DMS79 (cell line): ENCODE results near the gene IKZF2.

Experiments
- DNase-seq: peaks from one replicate; lab custom pipeline; 2025; lab: John Stamatoyannopoulos, UW

Gene IKZF2

DNA sequence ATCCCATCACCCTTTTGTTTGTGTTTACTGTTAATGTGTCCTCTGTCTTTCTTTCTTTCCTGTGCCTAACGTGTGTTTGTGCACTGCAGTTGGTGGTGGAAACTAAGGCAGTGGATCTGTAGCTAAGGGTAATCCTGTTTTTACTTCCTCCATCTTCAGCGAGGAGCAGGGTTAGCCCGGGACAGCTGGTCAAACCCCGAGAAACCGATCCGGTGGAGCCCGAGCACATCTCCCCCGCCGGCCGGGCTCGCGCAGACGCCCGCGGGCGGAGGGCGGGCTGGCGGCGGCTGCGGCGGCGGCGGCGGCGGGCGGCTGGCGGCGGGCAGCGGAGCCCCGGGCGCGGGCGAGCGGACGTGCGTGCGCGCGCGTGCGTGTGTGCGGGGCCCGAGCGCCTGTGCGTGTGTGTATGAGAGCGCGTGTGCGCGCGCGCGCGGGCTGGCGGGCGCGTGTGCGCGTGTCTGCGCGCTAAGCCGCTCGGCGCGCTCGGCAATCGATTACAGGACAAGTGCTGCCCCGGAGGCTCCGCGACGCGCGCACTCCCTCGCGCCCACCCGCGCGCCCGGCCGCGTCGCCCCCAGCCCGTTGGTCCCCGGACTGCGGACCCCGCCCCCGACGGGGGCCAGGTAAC is at the start of gene IKZF2:
Gene IKZF2, minus strand, starts transcription at position 176 of the 628 bp plus-strand sequence. CDS start 2,983 bp downstream, outside the sequence.
- DNase-seq: peak; percentile 45

- no peak for DNase-seq
Measured at GRCh38 chr2:213199871-213200270, 48.5 kb upstream of the IKZF2 start.

DNA sequence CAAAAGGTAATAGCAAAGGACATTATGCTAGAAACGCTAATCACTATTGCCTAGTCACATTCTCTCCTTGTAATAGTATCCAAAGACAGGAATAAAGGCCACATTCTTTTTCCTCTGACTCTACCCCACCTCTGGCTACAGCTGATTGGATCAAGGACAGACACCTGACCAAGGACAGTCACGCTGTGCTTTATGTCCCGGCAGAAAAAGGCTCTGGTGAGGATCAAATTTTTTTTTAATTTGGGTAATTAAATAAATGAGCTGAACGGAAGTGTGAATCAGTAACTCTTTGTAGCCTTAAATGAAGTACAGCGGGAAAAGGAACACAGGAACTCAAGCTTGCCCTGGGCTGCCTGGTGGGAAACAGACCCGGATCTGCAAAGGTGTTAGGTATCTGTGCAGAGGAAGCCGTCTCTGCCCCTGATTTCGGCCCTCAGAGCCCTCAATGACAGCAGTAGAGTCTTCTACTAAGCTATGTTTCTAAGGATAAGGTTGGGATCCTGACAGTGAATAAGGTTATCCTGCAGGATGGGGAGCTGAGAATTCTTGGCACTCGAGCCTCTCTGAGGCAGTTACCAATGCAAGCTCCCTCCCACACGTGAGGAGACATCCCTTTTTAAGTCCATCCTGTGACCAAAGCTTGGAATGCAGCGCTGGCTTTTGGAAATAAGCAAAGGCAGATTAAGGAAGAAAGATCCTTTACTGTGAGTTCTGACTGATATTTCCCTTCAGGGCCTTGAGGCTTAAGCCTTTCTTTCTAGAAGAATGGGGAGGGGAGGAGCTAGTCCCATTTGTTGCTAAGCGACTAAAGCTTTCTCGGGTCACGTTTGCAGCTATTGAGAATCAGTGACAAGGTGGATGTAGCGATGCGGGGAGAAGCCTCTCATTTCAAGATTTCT is 37.8 kb upstream of the IKZF2 start:
- peak; percentile 1 for DNase-seq

- no peak for DNase-seq
Measured at GRCh38 chr2:213188533-213188867, 37.1 kb upstream of the IKZF2 start.

- DNase-seq: no peak
Measured at GRCh38 chr2:213187833-213188532, 36.6 kb upstream of the IKZF2 start.

GRCh38 chr2:213187386-213187785 is 36.0 kb upstream of the IKZF2 start:
- DNase-seq: no peak

DNA sequence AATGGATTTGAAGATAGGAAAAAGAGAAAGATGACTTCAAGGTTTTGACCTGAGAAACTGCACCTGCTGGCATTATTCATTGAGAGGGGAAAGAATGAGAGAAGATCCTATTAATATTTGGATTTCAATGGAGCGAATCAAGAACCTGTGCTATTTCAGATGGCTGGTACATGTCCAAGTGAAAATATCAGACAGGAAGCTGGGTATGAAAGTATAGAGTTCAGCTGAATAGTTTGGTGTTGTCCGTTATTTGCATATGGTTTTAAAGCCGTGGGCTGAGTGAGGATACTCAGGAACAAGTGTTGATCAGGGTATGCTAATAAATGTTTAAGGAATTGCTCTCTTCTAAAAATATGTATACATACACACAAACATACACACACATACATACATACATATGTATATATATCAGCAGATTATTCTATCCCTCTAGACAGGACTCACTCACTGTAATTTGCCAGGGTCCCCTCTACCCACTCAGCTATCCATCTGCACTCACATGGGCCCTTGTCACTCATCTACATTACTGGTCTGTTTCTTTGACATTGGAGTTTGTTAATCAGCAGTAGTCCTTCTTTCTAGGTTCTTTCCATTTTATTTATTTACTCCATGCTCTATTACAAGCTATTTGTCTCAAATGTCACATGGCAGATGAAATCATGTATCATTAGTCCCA is 33.9 kb upstream of the IKZF2 start:
- DNase-seq: no peak

GRCh38 chr2:213181712-213182111 is 30.3 kb upstream of the IKZF2 start:
- DNase-seq: no peak

DNA sequence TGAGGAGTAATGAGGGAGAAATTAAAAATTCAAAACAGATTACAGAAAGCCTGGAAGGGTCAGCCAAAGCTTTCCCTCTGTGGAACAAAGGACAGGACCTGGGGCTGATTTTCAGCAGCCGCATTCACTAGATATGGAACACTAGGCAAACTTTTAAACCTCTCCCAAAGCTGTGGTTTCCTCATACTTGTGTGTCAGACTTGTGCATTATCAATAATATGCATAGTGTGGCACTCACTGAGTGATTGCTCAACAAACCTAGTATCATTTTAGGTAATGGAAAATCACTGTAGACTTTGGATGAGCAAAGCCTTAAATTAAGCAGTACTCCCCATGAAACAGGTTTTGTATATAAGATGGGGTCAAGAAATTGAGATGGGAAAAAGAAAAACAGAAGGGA is 26.3 kb upstream of the IKZF2 start:
- DNase-seq: no peak

DNA sequence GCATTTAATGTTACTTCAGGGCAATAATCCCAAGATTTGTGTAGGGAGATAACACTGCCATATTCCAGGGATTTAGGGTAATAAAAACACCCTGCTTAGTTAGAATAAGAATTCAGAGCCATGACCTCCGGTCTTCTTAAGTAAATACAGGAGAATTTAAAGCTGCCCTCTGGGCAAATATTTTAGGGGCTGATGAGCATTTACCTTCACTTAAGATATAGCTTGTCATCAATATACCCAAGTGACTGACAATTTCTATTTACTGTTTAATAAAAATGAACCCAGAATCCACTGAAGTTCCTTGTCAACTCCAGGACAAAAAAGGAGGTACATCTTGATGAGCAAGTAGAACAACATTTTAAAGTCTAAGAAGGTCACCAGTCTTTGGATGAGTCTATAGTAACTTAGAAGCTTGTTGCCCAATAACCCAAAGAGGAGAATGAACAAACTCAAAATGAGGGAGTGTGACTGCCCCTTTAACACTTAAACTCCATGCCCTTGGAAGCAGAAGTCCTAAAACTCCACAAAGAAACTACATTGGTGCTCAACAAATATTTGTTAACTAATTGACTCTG is 24.3 kb upstream of the IKZF2 start:
- no peak for DNase-seq

GRCh38 chr2:213172641-213173040 is 21.2 kb upstream of the IKZF2 start:
- DNase-seq: no peak

DNA sequence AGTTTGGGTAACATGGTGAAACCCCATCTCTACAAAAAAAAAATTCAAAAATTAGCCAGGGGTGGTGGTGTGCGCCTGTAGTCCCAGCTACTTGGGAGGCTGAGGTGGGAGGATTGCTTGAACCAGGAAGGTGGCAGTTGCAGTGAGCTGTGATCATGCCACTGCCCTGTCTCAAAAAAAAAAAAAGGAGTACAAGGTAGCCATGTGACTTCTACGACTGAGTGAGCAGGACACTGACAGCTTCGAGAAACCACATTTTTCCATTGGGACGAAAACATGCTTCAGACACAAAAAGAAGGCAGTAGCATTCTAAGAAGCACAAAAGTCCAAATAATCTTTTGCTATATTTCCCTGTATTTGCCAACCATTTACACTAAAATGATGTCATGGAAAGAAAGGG is 19.7 kb upstream of the IKZF2 start:
- DNase-seq: no peak

DNA sequence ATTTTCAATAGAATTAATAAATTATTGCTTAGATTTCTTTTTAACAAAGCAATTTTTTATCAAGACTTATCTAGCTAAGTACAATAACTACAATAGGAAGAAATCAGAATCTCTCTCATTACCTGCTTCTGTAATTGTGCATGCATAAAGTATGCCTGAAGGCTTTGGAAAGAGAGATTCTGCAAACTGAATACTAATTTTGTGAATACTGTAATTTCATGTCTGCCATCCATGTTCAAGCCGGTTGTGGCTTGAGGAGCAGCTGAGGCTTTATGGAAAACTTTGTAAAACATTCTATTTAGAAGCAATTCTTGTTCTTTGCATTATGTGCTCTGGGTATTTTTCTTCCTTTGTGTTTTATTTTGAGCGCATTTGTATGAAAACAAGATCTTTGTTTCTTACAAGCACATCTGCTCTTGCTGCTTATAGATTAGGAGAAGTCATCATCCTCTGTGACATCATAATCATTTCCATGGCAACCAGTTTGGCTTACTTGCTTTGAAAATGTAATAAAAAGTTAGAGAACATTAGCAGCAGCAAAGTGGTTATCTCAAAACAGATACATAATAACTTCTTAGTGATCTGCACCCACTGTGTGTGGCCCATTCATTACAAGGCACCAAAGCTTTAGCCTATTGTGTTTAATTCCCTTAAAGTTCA is 16.0 kb upstream of the IKZF2 start:
- no peak for DNase-seq

DNA sequence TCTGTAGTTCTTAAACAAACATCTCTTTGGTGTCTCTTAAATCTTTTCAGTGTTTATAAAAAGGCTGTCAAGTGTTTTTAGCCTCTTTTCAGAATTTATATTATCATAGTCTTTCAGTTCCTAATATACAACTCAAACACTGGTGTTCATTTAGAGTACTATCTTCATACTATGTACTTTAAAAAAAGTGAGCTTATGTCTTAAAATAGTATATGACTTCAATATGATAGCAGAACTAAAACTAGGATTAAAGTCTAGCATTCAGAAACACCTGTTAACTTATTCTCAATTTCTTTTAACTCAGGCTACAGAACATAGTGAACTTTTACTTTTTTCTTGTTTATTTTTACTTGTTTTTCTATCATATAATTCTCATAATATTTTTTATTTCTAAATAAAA is 14.7 kb upstream of the IKZF2 start:
- no peak for DNase-seq

GRCh38 chr2:213164263-213164662 is 12.9 kb upstream of the IKZF2 start:
- DNase-seq: no peak

DNA sequence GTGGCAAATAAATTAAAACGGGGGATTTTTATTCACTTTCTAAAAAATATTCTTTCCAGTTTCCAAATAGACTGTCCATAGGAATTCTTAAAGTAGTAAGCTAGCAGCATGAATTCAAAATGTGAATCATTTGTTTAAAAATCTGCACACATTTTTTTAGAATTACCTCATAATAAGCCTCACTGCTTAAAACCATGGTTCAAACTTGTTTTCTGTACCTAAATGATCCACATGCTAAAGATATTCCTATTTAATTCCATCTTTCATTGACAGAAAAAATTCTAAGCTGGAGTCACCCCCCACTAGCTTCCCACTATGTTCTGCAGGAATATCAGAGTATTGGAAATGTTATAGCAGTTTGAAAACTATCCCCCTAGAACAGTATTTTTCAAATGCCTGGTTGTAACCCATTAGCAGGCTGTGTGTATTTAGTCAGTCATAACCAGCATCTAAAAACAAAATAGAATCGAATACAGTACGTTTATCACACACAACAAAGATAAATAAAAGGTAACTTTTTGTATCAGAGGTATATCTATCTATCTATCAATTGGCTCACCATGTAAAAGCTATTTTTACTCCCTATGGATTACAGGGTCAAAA is 11.2 kb upstream of the IKZF2 start:
- no peak for DNase-seq

- DNase-seq: no peak
Measured at GRCh38 chr2:213161759-213162515, 10.5 kb upstream of the IKZF2 start.

- no peak for DNase-seq
Measured at GRCh38 chr2:213159768-213160167, 8.4 kb upstream of the IKZF2 start.

DNA sequence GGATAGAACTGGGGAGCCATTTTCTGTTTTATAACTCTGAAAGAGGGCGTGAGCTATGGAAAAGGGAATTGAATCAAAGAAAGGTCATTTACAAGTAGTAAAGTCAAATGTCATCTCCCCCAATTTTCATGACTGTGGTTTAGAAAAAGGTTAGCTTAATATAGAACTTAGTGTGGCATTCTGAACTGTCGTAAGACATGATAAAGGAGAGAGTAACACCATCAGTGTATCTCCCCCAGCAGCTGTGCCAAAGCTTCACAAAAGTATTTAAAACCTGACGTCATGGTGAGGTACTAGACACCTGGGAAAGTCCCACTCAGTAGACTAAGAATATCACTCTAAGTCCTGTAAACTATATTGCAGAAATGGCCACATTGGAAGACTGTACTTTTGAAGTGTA is 5.8 kb upstream of the IKZF2 start:
- no peak for DNase-seq

DNA sequence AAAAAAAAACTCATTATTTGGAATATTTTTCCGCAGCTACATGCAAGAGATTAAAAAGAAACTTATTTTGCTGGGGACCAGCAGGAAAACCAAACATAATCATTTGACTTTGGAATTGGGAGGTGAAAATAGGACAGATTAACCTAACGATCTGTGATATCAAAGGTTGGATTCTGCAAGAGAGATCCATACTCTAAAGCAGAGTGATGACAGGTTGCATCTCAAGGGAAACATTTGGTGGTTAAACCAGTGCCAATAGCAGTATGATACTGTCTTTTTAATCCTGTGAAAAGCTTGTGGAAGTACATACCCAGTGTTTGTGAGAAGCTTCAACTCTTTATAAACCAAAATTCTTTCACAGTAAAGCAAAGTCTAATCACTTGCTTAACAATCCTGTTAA is 5.3 kb upstream of the IKZF2 start:
- DNase-seq: no peak
